PFSK-1 (cell line): ENCODE data around the gene CELSR1.

Experiments
- POLR2AphosphoS5 ChIP-seq: IDR thresholded peaks from 2 replicates; pipeline ENCODE4 v1.6.1; 2012; ENCODE audit warnings: low read depth, mild to moderate bottlenecking, control low read depth, low read length, moderate library complexity
- TAF1 ChIP-seq: IDR thresholded peaks from 2 replicates; pipeline ENCODE4 v1.6.1; 2012; ENCODE audit warnings: low read length, control low read depth, borderline replicate concordance; ENCODE audit not compliant: insufficient read depth
- TF ChIP-seq, protein P1 (sequence below), 2 experiments: IDR thresholded peaks; 2 replicates each; pipeline versions ENCODE4 v1.6.1 to v1.8.0; 2011 to 2012; ENCODE audit warnings: low read depth in 2 of 2, low read length in 2 of 2, control low read depth in 1 of 2, inconsistent platforms in 1 of 2, mild to moderate bottlenecking in 1 of 2, moderate library complexity in 1 of 2; ENCODE audit not compliant: insufficient read depth in 1 of 2

- TF ChIP-seq TAF1 (no peak), POLR2AphosphoS5 (no peak)
- TF ChIP-seq, protein P1, sequence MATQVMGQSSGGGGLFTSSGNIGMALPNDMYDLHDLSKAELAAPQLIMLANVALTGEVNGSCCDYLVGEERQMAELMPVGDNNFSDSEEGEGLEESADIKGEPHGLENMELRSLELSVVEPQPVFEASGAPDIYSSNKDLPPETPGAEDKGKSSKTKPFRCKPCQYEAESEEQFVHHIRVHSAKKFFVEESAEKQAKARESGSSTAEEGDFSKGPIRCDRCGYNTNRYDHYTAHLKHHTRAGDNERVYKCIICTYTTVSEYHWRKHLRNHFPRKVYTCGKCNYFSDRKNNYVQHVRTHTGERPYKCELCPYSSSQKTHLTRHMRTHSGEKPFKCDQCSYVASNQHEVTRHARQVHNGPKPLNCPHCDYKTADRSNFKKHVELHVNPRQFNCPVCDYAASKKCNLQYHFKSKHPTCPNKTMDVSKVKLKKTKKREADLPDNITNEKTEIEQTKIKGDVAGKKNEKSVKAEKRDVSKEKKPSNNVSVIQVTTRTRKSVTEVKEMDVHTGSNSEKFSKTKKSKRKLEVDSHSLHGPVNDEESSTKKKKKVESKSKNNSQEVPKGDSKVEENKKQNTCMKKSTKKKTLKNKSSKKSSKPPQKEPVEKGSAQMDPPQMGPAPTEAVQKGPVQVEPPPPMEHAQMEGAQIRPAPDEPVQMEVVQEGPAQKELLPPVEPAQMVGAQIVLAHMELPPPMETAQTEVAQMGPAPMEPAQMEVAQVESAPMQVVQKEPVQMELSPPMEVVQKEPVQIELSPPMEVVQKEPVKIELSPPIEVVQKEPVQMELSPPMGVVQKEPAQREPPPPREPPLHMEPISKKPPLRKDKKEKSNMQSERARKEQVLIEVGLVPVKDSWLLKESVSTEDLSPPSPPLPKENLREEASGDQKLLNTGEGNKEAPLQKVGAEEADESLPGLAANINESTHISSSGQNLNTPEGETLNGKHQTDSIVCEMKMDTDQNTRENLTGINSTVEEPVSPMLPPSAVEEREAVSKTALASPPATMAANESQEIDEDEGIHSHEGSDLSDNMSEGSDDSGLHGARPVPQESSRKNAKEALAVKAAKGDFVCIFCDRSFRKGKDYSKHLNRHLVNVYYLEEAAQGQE (IDR thresholded peaks at IDR 0.05; ENCODE audit: insufficient read depth in 1 of 2, low read depth in 2 of 2, low read length in 2 of 2), result no peak
Measured at GRCh38 chr22:46414704-46415103, 122.7 kb downstream of the CELSR1 start.
